Neuronal stem cell (in vitro differentiated cells): ENCODE measurements around the gene FAM83F.
A peak's percentile ranks its signal among the peaks of the same experiment; 100 is the strongest.

Source experiments
- DNase-seq: peaks from one replicate; pipeline ENCODE4 v3.0.0-alpha.2; 2013; ENCODE audit warnings: low spot score
- H2AFZ ChIP-seq: one replicate; pipeline ENCODE4 v1.6.1; 2013; ENCODE audit warnings: mild to moderate bottlenecking, low read length, inconsistent platforms
- H2AK5ac ChIP-seq: 2 replicates; pipeline ENCODE4 v1.6.1; 2013; ENCODE audit warnings: low read depth, mild to moderate bottlenecking, inconsistent platforms, low read length, moderate library complexity, mixed read lengths
- H2BK120ac ChIP-seq: 2 replicates; pipeline ENCODE4 v1.6.1; 2013; ENCODE audit warnings: low read depth, mild to moderate bottlenecking, inconsistent platforms, low read length, moderate library complexity, mixed read lengths
- H2BK12ac ChIP-seq: one replicate; pipeline ENCODE4 v1.6.1; 2013; ENCODE audit warnings: low read length, inconsistent platforms
- H2BK15ac ChIP-seq: 2 replicates; pipeline ENCODE4 v1.6.1; 2013; ENCODE audit warnings: mild to moderate bottlenecking, low read length, inconsistent platforms, mixed read lengths
- H2BK5ac ChIP-seq: one replicate; pipeline ENCODE4 v1.6.1; 2013; ENCODE audit warnings: inconsistent platforms, mild to moderate bottlenecking, low read length, moderate library complexity
- H3K14ac ChIP-seq: one replicate; pipeline ENCODE4 v1.6.1; 2013; ENCODE audit warnings: low read length, inconsistent platforms
- H3K18ac ChIP-seq: 2 replicates; pipeline ENCODE4 v1.6.1; 2013; ENCODE audit warnings: low read length, inconsistent platforms
- H3K23ac ChIP-seq: 2 replicates; pipeline ENCODE4 v1.6.1; 2013; ENCODE audit warnings: low read depth, mild to moderate bottlenecking, mixed read lengths, low read length, inconsistent platforms; ENCODE audit not compliant: poor library complexity
- H3K27ac ChIP-seq: replicated peaks from 3 replicates; pipeline ENCODE4 v1.5.1; 2013; ENCODE audit warnings: low read length, inconsistent platforms
- H3K27me3 ChIP-seq, 3 experiments: 2 replicates each; pipeline ENCODE4 v1.6.1; 2013; ENCODE audit warnings: low read length in 3 of 3, mild to moderate bottlenecking in 2 of 3, inconsistent platforms in 1 of 3, low read depth in 1 of 3, mixed read lengths in 1 of 3, moderate library complexity in 1 of 3; ENCODE audit not compliant: control insufficient read depth in 3 of 3, insufficient read depth in 3 of 3
- H3K36me3 ChIP-seq, 2 donors: replicated peaks in 1 of 2; 2 replicates each; pipeline ENCODE4 v1.6.1; 2013; ENCODE audit warnings: low read length in 2 of 2; ENCODE audit not compliant: control insufficient read depth in 2 of 2, insufficient read depth in 2 of 2
- H3K4ac ChIP-seq: 2 replicates; pipeline ENCODE4 v1.6.1; 2013; ENCODE audit warnings: inconsistent platforms, mild to moderate bottlenecking, low read length, moderate library complexity
- H3K4me1 ChIP-seq, 2 donors: 1 replicate in 1 of 2; 2 replicates in 1 of 2; pipeline ENCODE4 v1.6.1; 2013; ENCODE audit warnings: low read length in 2 of 2, low read depth in 1 of 2; ENCODE audit not compliant: control insufficient read depth in 2 of 2, insufficient read depth in 1 of 2
- H3K4me2 ChIP-seq: one replicate; pipeline ENCODE4 v1.6.1; 2013; ENCODE audit warnings: mild to moderate bottlenecking, low read length, inconsistent platforms; ENCODE audit not compliant: insufficient read depth, poor library complexity, severe bottlenecking
- H3K4me3 ChIP-seq, 2 donors: 2 replicates each; pipeline ENCODE4 v1.5.1; 2013; ENCODE audit warnings: low read length in 2 of 2, mild to moderate bottlenecking in 2 of 2, inconsistent platforms in 1 of 2, moderate library complexity in 1 of 2
- H3K79me1 ChIP-seq: one replicate; pipeline ENCODE4 v1.6.1; 2013; ENCODE audit warnings: low read depth, mild to moderate bottlenecking, inconsistent platforms, low read length, moderate library complexity
- H3K9ac ChIP-seq: one replicate; pipeline ENCODE4 v1.6.1; 2013; ENCODE audit warnings: mild to moderate bottlenecking, low read depth, low read length, inconsistent platforms; ENCODE audit not compliant: poor library complexity
- H3K9me3 ChIP-seq, 2 donors: replicated peaks in 1 of 2; 2 replicates each; pipeline versions ENCODE3 to v1.6.1; 2013; ENCODE audit warnings: low read length in 2 of 2, mild to moderate bottlenecking in 2 of 2, inconsistent platforms in 1 of 2, low read depth in 1 of 2, mixed read lengths in 1 of 2, moderate library complexity in 1 of 2; ENCODE audit not compliant: control insufficient read depth in 2 of 2, insufficient read depth in 1 of 2
- H4K8ac ChIP-seq: one replicate; pipeline ENCODE4 v1.6.1; 2013; ENCODE audit warnings: low read depth, mild to moderate bottlenecking, inconsistent platforms, low read length, moderate library complexity
- H4K91ac ChIP-seq: one replicate; pipeline ENCODE4 v1.6.1; 2013; ENCODE audit warnings: low read length, low read depth, mild to moderate bottlenecking, inconsistent platforms; ENCODE audit not compliant: poor library complexity
- WGBS, 2 donors: extraction: QIAGEN DNeasy Blood & Tissue Kit; methylation state at CpG; one replicate each; pipeline ENCODE4 v1.1.7; 2013; ENCODE audit warnings: missing lambda C conversion rate in 2 of 2, mixed read lengths in 1 of 2; ENCODE audit not compliant: insufficient read length in 2 of 2, insufficient replicate concordance in 1 of 2; ENCODE audit errors: extremely low coverage in 2 of 2; 5-methylcytosine and 5-hydroxymethylcytosine counted together

FAM83F gene

GRCh38 chr22:39966470-39966869 lies 28.3 kb upstream of the FAM83F start:
- Histone ChIP-seq H2AK5ac (no peak overlapping the region), H3K27me3 (peaks cover 0 to 7% (median 0%) of the 10 kb centered on the region in 3 experiments), H3K36me3 (no peaks in the 10 kb centered on the region), H3K9ac (no peak overlapping the region), H2BK15ac (no peak overlapping the region), H3K18ac (no peak overlapping the region), H4K91ac (no peak overlapping the region), H3K14ac (no peak overlapping the region), H2BK5ac (no peak overlapping the region), H3K9me3 (no peaks in the 10 kb centered on the region), H3K79me1 (no peaks in the 10 kb centered on the region), H3K4me2 (no peak overlapping the region), H3K23ac (no peak overlapping the region), H3K4me3 (no peak overlapping the region), H3K4ac (no peak overlapping the region), H2BK12ac (no peak overlapping the region), H4K8ac (no peak overlapping the region), H3K27ac (no peak overlapping the region), H3K4me1 (peaks cover 0 to 11% of the 10 kb centered on the region in 2 donors), H2AFZ (no peak overlapping the region), H2BK120ac (no peak overlapping the region)
- DNase-seq = no peak
- WGBS, 2 donors = no CpG with 5 or more reads among the region's 2 CpGs

GRCh38 chr22:39967103-39967829 lies 27.5 kb upstream of the FAM83F start:
- Histone ChIP-seq H3K27me3 (peaks cover 0 to 6% (median 0%) of the 10 kb centered on the region in 3 experiments), H4K91ac (no peak overlapping the region), H3K18ac (no peak overlapping the region), H3K9me3 (no peaks in the 10 kb centered on the region), H3K4me1 (peaks cover 0 to 11% of the 10 kb centered on the region in 2 donors), H3K23ac (no peak overlapping the region), H3K4me3 (no peak overlapping the region), H2AFZ (no peak overlapping the region), H3K79me1 (no peaks in the 10 kb centered on the region), H2BK5ac (no peak overlapping the region), H2AK5ac (no peak overlapping the region), H3K4ac (no peak overlapping the region), H4K8ac (no peak overlapping the region), H3K27ac (no peak overlapping the region), H3K4me2 (no peak overlapping the region), H2BK12ac (no peak overlapping the region), H3K36me3 (no peaks in the 10 kb centered on the region), H2BK120ac (no peak overlapping the region), H3K9ac (no peak overlapping the region), H3K14ac (no peak overlapping the region), H2BK15ac (no peak overlapping the region)
- DNase-seq = no peak
- WGBS, 2 donors = no CpG with 5 or more reads among the region's 9 CpGs

- Histone ChIP-seq H2BK12ac (no peak overlapping the region), H3K4me2 (no peak overlapping the region), H2AK5ac (no peak overlapping the region), H3K14ac (peak overlapping the region; percentile 42), H3K23ac (no peak overlapping the region), H2BK120ac (no peak overlapping the region), H3K4me1 (peaks cover 0 to 18% of the 10 kb centered on the region in 2 donors), H4K91ac (no peak overlapping the region), H2AFZ (no peak overlapping the region), H4K8ac (no peak overlapping the region), H3K9ac (no peak overlapping the region), H3K79me1 (no peaks in the 10 kb centered on the region), H3K27me3 (peaks cover 0 to 6% (median 0%) of the 10 kb centered on the region in 3 experiments), H2BK15ac (peak overlapping the region; percentile 75), H3K27ac (no peak overlapping the region), H3K36me3 (no peaks in the 10 kb centered on the region), H2BK5ac (no peak overlapping the region), H3K18ac (peak overlapping the region; percentile 85), H3K9me3 (no peaks in the 10 kb centered on the region), H3K4ac (no peak overlapping the region), H3K4me3 (no peak overlapping the region)
- no CpG with 5 or more reads among the region's 20 CpGs for WGBS, 2 donors
- peak; percentile 41 for DNase-seq
These were observed 26.5 kb upstream of the FAM83F start for GRCh38 chr22:39967996-39968972.

- H3K4me3 ChIP-seq = no peak overlapping the region
- no CpG with 5 or more reads among the region's 10 CpGs for WGBS, 2 donors
These were observed 24.0 kb upstream of the FAM83F start for GRCh38 chr22:39970742-39971141.

More at GRCh38 chr22:39970742-39971141, 24.0 kb upstream of the FAM83F start:
- H3K4ac ChIP-seq = no peak overlapping the region
- H2BK120ac ChIP-seq = no peak overlapping the region
- H4K91ac ChIP-seq = no peak overlapping the region
- no peak overlapping the region for H2AFZ ChIP-seq
- DNase-seq = no peak
- H3K14ac ChIP-seq = no peak overlapping the region
- H3K36me3 ChIP-seq = no peaks in the 10 kb centered on the region
- H3K4me1 ChIP-seq = peaks cover 0 to 20% of the 10 kb centered on the region in 2 donors
- no peak overlapping the region for H3K9ac ChIP-seq
- no peak overlapping the region for H2AK5ac ChIP-seq
- H3K4me2 ChIP-seq = no peak overlapping the region
- peaks cover 0 to 15% (median 0%) of the 10 kb centered on the region in 3 experiments for H3K27me3 ChIP-seq
- H3K23ac ChIP-seq = no peak overlapping the region
- H2BK15ac ChIP-seq = no peak overlapping the region
- H4K8ac ChIP-seq = no peak overlapping the region
- H2BK5ac ChIP-seq = peak overlapping the region; percentile 31
- no peak overlapping the region for H2BK12ac ChIP-seq
- H3K27ac ChIP-seq = no peak overlapping the region
- H3K9me3 ChIP-seq = no peaks in the 10 kb centered on the region
- no peak overlapping the region for H3K18ac ChIP-seq
- no peaks in the 10 kb centered on the region for H3K79me1 ChIP-seq
